Esophagus squamous epithelium (tissue), 4 donors: ENCODE data around the gene CROT.

Experiments
- CTCF ChIP-seq, 6 experiments: fragments of 450-650 bp in 4 of 6; fragments of 200-600 bp in 2 of 6; sonication (generic) in 2 of 6; IDR thresholded peaks; one replicate each; pipeline ENCODE4 v1.5.1; 2016 to 2019; ENCODE audit warnings: antibody characterized with exemption in 6 of 6, mild to moderate bottlenecking in 4 of 6, moderate library complexity in 4 of 6
- POLR2A ChIP-seq, 4 donors: fragments of 450-650 bp; IDR thresholded peaks; one replicate each; pipeline ENCODE4 v1.6.1; 2017; ENCODE audit warnings: antibody characterized with exemption in 4 of 4, mild to moderate bottlenecking in 4 of 4, moderate library complexity in 3 of 4

DNA sequence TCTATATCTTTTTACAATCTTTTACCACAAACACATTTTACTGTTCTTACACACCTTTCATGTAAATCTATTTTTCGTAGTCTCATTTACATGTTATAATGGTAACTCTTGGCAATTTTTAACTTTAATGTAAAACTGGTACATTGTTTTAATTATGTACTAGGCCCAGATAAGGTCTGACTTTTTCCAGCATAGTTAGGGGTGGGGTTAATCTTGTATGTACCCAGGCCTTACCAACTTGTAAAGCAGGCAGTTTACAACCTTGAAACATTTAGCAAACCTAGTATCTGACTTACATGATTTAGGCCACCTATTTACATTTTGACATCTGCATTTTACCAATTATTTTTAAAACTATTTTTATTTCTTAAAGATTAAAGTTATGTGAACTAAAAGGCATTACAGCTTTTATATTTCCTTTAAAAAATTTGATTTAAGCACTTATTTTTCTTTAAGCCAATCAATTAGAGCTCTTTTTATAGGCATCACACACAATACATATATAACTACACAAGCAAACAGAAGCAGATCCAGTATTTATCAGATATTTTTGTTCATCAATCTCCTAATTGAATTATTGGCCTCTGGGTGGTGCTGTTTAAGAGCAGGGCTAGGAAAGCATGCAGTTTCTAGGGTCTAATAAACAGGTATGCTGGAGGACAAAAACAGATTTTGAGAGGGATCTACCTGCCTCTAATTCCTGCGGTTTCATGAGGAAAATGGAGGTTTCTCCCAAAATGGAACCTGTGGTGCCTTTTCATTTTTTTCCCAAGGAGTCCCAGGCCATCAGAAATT lies 19.7 kb upstream of the CROT start:
- TF ChIP-seq CTCF (IDR thresholded peaks at IDR 0.05) = peak in 1 of 6 experiments; percentile 6
- TF ChIP-seq POLR2A (IDR thresholded peaks at IDR 0.05) = no peak
